Lower lobe of right lung (tissue), 2 donors: ENCODE data around the gene DCUN1D4. TPM values are rescaled to one million over a fixed set of nuclear protein-coding genes. Genes with fewer than 3 reads are reported as not detected.

Experiments
- ATAC-seq, 2 donors: fragments of 200-7000 bp; cut with Tn5 transposase; one replicate each; pipeline ENCODE4 v1.9.1; 2020 to 2022; ENCODE audit warnings: mild to moderate bottlenecking in 2 of 2, moderate library complexity in 2 of 2
- DNase-seq: peaks from one replicate; pipeline ENCODE4 v3.0.0-alpha.2; 2020
- H3K27ac ChIP-seq: fragments of 200-600 bp; one replicate; pipeline ENCODE4 v1.8.0; 2022
- H3K27me3 ChIP-seq: fragments of 200-600 bp; one replicate; pipeline ENCODE4 v1.8.0; 2022; ENCODE audit warnings: low read depth
- H3K36me3 ChIP-seq: fragments of 200-600 bp; one replicate; pipeline ENCODE4 v1.8.0; 2022; ENCODE audit warnings: mild to moderate bottlenecking
- H3K4me1 ChIP-seq: fragments of 200-600 bp; one replicate; pipeline ENCODE4 v1.8.0; 2022
- H3K4me3 ChIP-seq: fragments of 200-600 bp; one replicate; pipeline ENCODE4 v1.8.0; 2022; ENCODE audit warnings: mild to moderate bottlenecking
- H3K9me3 ChIP-seq: fragments of 200-600 bp; one replicate; pipeline ENCODE4 v1.8.0; 2022
- intact Hi-C: fragments of 100-400 bp; cut with DNase I; formaldehyde crosslinking; loops from one replicate; pipeline ENCODE4 v1.11.0; 2022
- total RNA-seq: library from RNA; stranded (reverse); fragmentation: NEBNext Ultra II Directional; extraction: Animal tissue kit (Norgen Biotek cat#: 25700); gene quantifications from one replicate; pipeline ENCODE4 v1.2.1, GENCODE V29; 2021
- TF ChIP-seq, protein P1 (sequence below): fragments of 200-600 bp; IDR thresholded peaks from one replicate; pipeline ENCODE4 v1.8.0; 2022; ENCODE audit warnings: antibody characterized with exemption, mild to moderate bottlenecking
- donor health status: DM: no; HTN: yes; CAD: no; lungs with severe emphysema.

DCUN1D4 gene
- total RNA-seq, 1 donor from 2014 or later, result 49.5 TPM

DNA sequence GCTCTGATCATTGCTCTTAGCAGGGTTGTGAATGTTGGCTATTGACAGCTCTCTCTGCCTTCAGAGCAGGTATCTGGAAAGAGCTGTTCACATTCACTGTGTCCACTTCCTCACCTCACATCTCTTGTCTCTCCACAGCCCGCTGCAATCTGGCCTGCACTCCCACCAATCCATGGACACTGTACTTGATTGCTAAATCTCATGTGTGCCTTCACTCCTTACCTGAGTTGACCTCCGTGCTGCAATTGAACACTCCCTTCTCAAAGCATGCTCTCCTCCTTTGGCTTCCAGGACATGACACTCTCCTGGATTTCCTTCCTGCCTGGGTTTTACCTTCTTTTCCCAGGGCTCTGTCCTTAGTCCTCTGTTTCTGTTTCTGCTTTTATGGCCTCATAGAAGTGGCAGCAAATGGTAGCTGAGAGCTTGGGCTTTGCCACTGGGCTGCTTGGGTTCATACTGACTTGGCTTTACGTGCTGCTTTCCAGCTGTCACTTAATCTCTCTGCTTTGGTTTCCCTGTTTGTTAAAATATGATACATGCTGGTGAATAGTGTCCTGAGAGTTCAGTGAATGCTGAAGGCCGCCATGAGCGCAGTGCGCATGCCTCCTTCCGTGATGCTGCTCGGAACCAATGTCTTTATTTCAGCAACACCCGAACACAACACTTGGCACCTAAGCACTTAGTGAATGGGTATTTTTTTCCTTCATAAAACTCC lies 29.5 kb downstream of the DCUN1D4 start:
- Histone ChIP-seq H3K27me3 (no peaks in the 10 kb centered on the region), H3K4me1 (no peaks in the 10 kb centered on the region), H3K36me3 (peaks cover 70% of the 10 kb centered on the region), H3K4me3 (no peak overlapping the region), H3K27ac (no peak overlapping the region), H3K9me3 (no peaks in the 10 kb centered on the region)
- TF ChIP-seq, protein P1, sequence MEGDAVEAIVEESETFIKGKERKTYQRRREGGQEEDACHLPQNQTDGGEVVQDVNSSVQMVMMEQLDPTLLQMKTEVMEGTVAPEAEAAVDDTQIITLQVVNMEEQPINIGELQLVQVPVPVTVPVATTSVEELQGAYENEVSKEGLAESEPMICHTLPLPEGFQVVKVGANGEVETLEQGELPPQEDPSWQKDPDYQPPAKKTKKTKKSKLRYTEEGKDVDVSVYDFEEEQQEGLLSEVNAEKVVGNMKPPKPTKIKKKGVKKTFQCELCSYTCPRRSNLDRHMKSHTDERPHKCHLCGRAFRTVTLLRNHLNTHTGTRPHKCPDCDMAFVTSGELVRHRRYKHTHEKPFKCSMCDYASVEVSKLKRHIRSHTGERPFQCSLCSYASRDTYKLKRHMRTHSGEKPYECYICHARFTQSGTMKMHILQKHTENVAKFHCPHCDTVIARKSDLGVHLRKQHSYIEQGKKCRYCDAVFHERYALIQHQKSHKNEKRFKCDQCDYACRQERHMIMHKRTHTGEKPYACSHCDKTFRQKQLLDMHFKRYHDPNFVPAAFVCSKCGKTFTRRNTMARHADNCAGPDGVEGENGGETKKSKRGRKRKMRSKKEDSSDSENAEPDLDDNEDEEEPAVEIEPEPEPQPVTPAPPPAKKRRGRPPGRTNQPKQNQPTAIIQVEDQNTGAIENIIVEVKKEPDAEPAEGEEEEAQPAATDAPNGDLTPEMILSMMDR, result no peak
- intact Hi-C loops, result no loop called here
- ATAC-seq (peak in 1 of 2 donors; percentile 23), DNase-seq (no peak)

DNA sequence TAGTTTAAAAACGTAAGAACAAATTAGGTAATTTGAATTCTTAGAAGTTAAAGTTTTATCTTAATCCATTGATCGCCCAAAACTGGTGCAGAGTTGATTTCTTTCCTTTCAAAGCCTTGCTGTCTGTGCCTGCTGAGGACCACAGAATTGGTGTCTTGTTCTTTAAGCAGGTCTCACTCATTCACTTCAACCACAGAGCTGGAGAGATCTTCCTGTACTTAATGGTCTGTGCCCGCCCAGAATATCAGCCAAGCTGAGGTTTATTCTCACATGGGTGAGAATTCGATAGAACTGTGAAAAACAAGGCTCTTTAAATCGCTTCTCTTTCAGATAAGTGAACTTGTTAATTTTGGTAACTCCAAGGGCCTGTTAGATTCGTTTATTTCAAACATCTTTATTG lies 31.6 kb downstream of the DCUN1D4 start:
- ATAC-seq (no peak), DNase-seq (no peak)
- Histone ChIP-seq H3K27me3 (no peaks in the 10 kb centered on the region), H3K4me1 (no peaks in the 10 kb centered on the region), H3K4me3 (no peak overlapping the region), H3K36me3 (peaks cover 76% of the 10 kb centered on the region), H3K27ac (no peak overlapping the region), H3K9me3 (no peaks in the 10 kb centered on the region)
- TF ChIP-seq, protein P1, result no peak
- intact Hi-C loops, result no loop called here

DNA sequence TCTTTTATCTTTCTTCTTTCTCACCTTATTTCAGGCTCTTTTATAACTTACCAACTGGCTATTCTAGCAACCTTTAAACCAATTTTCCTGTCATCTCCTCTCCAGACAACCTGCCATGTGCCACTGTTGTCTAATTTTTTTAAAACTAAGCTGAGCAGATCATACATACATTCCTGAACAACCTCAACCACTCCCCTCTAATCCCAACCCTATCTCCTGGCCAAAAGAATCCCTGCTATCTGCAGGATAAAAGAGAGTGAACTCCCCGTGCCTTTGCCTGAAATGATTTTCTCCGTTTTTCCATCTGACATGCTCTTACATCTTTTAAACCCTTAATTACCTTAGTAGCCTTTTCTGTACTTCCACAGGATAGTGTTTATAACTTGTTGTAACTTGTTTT lies 35.5 kb downstream of the DCUN1D4 start:
- H3K27me3 ChIP-seq, result no peaks in the 10 kb centered on the region
- no peaks in the 10 kb centered on the region for H3K9me3 ChIP-seq
- no peak overlapping the region for H3K4me3 ChIP-seq
- ATAC-seq (no peak), DNase-seq (no peak)
- no peaks in the 10 kb centered on the region for H3K4me1 ChIP-seq
- peaks cover 79% of the 10 kb centered on the region for H3K36me3 ChIP-seq
- intact Hi-C loops, result no loop called here
- H3K27ac ChIP-seq, result no peak overlapping the region
- TF ChIP-seq, protein P1, result no peak

DNA sequence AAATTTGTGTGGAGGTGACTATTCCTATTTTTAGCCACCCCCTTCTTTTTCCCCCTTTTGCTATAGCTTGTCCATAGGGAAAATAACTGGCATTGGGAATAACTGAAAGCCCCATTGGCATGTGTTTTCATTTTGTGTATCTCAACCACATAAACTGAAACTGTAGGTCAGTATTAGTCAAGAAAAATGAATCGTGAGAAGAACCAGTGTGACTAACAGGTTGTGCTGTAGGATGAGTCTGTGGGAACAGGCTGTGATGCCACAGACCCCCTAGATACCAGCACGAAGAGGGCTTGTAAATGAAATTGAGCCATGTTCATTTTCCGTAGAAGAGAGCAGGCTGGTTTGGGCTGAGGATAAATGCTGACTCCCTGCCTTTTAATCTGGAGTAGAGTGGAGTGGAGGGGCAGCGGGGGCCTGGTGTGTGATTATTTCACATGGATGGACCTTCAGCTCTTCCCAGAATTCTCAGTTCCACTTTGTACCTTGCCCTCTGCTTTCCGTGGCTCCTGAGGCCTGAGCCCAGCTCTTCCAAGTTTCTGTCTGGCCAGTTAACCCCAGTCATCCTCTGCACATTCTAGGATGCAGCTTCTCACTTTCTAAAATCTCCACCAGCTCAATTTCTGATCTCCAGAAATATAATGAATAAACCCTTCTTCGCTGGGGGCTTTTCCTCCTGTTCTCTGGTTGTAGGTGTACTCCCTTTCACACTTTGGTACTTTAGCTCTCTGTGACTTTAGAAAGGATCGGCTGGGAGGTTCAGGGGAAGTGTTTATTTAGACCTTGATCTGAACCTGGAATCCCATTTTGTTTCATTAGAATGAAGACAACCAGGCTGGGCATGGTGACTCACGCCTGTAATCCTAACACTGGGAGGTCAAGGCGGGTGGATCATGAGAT lies 37.3 kb downstream of the DCUN1D4 start:
- no peaks in the 10 kb centered on the region for H3K4me1 ChIP-seq
- no peak overlapping the region for H3K27ac ChIP-seq
- DNase-seq, result no peak
- TF ChIP-seq, protein P1, result no peak
- no peak overlapping the region for H3K4me3 ChIP-seq
- peaks cover 69% of the 10 kb centered on the region for H3K36me3 ChIP-seq
- intact Hi-C loops, result no loop called here
- H3K9me3 ChIP-seq, result no peaks in the 10 kb centered on the region
- no peaks in the 10 kb centered on the region for H3K27me3 ChIP-seq
- ATAC-seq, result no peak

DNA sequence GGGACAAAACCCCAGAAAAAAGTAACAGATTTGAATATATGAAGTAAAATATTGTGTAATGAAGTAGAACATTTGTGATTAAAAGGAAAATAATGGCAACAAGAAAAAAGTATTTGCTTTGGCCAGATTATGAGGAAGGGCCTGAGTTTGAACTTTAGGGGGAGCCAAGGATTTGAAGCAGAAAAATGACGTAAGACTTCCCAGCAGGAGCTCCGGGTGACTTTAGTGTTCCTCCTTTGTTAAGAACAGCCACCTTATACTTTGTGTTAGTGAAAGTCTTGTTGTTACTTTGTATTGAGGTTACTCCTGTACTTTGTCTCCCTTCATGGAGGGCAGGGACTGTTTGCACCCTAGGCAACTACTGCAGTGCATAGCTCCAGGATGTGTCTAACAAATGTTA lies 41.1 kb downstream of the DCUN1D4 start:
- Histone ChIP-seq H3K27ac (no peak overlapping the region), H3K27me3 (no peaks in the 10 kb centered on the region), H3K4me3 (no peak overlapping the region), H3K4me1 (no peaks in the 10 kb centered on the region), H3K9me3 (no peaks in the 10 kb centered on the region), H3K36me3 (peaks cover 63% of the 10 kb centered on the region)
- intact Hi-C loops, result no loop called here
- DNase-seq, result no peak
- TF ChIP-seq, protein P1, result no peak
- ATAC-seq, result no peak
